T-helper 9 cell (primary cell): Measurements from ENCODE around the gene VN1R2.
A peak's percentile ranks its signal among the peaks of the same experiment; 100 is the strongest.
"Not testable (repeated sequence)": the region's sequence is repeated elsewhere in the genome, so short reads cannot be mapped to it uniquely, and the experiment has no call there.

Source experiments
- DNase-seq: peaks from one replicate; pipeline ENCODE4 v3.0.0-alpha.2; 2020
- total RNA-seq, 2 donors: gene quantifications; one replicate each; lab custom pipeline; 2026; lab: John Stamatoyannopoulos, UW

VN1R2 gene, protein sequence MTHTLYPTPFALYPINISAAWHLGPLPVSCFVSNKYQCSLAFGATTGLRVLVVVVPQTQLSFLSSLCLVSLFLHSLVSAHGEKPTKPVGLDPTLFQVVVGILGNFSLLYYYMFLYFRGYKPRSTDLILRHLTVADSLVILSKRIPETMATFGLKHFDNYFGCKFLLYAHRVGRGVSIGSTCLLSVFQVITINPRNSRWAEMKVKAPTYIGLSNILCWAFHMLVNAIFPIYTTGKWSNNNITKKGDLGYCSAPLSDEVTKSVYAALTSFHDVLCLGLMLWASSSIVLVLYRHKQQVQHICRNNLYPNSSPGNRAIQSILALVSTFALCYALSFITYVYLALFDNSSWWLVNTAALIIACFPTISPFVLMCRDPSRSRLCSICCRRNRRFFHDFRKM
- 0 reads per million in 2 donors for total RNA-seq

DNA sequence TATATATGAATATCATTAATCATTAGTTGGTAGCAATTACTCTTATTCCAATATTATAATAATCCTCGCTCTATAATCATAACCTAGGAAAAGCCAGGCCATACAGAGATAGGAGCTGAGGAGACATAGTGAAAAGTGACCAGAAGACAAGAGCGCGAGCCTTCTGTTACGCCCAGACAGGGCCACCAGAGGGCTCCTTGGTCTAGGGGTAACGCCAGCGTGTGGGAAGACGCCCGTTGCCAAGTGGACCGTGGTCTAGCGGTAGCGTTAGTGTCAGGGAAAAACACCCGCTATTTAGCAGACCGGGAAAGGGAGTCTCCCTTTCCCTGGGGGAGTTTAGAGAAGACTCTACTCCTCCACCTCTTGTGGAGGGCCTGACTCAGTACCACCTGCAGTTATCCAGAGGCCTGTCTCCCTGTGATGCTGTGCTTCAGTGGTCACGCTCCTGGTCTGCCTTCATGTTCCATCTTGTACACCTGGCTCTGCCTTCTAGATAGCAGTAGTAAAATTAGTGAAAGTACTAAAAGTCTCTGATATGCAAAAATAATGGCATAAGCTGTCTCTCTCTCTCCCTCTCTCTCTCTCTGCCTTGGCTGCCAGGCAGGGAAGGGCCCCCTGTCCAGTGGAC lies at the start of gene VN1R2:
TSS of gene VN1R2 (plus strand) at position 578 of the 628 bp plus-strand sequence. CDS start 84 bp downstream, outside the sequence.
- DNase-seq, result not testable (repeated sequence)

GRCh38 chr19:53211554-53211953 lies 46.5 kb upstream of the VN1R2 start:
- not testable (repeated sequence) for DNase-seq

DNA sequence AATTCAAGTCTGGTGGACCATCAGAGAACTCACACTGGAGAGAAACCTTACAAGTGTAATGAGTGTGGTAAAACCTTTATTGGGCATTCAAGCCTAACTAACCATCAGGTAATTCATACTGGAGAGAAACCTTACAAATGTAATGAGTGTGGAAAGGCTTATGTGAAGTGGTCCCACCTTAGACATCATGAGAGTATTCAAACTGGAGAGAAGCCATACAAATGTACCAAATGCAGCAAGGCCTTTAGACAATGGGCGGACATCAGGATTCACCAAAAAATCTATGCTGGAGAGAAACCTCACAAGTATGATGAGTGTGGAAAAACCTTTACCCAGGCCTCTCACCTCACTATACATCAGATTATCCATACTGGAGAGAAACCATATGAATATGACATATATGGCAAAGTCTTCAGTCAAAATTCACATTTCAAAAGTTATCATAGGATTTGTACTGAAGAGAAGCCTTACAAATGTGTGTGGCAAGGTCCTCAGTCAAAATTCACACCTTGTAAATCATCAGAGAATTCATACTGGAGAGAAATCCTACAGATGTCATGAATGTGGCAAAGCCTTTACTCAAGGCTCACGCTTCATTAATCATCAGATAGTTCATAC lies 45.3 kb upstream of the VN1R2 start:
- DNase-seq, result no peak

- DNase-seq, result not testable (repeated sequence)
These were observed 35.4 kb upstream of the VN1R2 start for GRCh38 chr19:53222716-53223115.

GRCh38 chr19:53224606-53225005 lies 33.5 kb upstream of the VN1R2 start:
- DNase-seq, result no peak

DNA sequence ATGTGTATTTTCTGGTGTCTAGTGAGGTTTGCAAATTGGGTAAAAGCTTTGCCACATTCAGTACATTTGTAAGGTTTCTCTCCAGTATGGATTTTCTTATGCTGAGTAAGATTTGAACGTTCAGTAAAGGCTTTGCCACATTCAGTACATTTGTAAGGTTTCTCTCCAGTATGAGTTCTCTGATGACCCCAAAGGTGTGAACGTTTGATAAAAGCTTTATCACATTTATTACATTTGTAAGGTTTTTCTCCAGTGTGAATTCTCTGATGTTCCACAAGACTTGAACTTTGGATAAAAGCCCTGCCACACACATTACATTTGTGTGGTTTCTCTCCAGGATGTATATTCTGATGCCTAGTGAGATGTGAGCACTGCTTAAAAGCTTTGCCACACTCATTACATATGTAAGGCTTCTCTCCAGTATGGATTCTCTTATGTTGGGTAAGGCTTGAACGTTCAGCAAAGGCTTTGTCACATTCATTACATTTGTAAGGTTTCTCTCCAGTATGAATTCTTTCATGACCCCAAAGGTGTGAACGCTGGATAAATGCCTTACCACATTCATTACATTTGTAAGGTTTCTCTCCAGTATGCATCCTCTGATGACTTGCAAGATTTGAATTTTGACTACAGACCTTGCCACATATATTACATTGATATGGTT lies 20.8 kb upstream of the VN1R2 start:
- DNase-seq, result no peak

- no peak for DNase-seq
These were observed 11.6 kb upstream of the VN1R2 start for GRCh38 chr19:53246498-53246897.

- peak; percentile 56 for DNase-seq
These were observed 3.4 kb upstream of the VN1R2 start, which contains the start of gene ZNF677 for GRCh38 chr19:53254411-53255341. TSS of gene ZNF677 (minus strand) at chr19:53254873. CDS start at chr19:53251550, 3,323 bp downstream.

- not testable (repeated sequence) for DNase-seq
These were observed 9.5 kb downstream of the VN1R2 start, which contains the start of gene VN1R4 for GRCh38 chr19:53267623-53268022. TSS of gene VN1R4 (minus strand) at chr19:53267723. CDS start at chr19:53267665, 58 bp downstream.

- DNase-seq, result not testable (repeated sequence)
These were observed 11.8 kb downstream of the VN1R2 start for GRCh38 chr19:53269861-53270260.

- no peak for DNase-seq
These were observed 14.0 kb downstream of the VN1R2 start for GRCh38 chr19:53272044-53272443.

GRCh38 chr19:53275480-53275879 lies 17.4 kb downstream of the VN1R2 start:
- DNase-seq, result no peak

DNA sequence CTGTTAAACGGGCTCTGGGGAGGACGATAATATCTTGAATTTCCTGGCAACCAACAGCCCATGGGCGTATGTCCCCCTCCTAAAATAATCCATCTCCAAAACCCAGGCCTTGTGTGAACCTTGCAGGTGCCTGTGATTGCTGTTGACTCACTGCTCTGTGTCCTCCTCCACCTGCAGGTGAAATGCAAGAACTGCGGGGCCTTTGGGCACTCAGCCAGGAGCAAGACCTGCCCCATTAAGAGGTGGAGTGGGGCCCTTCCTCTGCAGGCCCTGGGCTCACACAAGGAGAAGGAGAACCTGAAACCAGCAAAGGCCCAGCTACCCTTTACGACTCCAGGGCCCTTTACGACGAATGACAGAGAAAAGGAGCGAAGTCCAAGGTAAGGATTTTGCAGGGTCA lies 23.9 kb downstream of the VN1R2 start:
- DNase-seq, result not testable (repeated sequence)

DNA sequence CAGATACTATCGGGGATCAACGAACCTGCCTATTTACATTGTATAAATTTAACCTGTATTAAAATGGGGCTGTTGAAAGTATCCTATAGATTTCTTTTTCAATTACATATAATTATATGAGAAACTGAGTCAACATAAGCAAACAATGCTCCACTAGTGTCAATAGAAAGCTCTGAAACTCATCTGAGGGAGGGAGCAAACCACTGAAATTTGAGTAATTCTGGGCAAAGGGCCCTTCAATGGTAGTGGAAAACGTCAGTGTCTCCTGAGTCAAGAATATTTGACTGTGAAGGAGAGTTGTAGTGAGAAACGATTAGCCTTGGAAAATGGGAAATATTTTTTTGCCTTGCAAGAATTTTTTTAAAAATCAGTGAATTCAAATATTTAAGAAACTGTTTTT lies 27.0 kb downstream of the VN1R2 start:
- no peak for DNase-seq

- DNase-seq, result no peak
These were observed 32.9 kb downstream of the VN1R2 start for GRCh38 chr19:53290758-53291549.

DNA sequence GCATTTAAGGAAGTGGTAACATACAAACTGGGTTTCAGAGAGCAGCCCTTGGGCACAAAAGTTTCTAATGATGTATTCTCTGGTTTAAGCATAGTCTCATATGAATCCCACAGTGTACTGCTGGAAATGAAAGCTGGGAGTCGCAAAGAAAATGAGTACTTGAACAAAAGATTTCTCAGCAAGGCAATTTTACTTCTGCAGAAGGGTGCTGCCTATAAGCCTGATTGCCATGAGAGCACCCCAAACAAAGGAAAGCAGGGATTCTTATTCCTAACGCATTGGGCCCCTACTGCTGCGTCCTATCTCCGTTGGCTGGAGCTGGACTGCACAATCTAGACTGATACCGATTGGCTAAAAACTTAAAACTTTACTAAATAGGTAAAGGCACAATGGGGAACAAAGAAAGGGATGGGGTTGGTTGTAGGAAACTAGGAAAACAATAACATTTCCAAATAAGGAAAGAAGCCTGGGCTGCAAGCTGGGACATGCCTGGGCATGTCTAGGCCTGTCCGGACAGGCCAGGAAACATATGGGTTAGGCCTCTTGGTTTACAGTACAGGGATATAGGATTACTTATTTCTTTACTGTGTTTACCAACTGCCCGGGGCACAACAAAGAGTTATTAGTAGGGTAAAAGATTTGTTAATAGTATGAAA lies 36.8 kb downstream of the VN1R2 start:
- no peak for DNase-seq

- DNase-seq, result not testable (repeated sequence)
These were observed 43.2 kb downstream of the VN1R2 start for GRCh38 chr19:53301341-53301740.

DNA sequence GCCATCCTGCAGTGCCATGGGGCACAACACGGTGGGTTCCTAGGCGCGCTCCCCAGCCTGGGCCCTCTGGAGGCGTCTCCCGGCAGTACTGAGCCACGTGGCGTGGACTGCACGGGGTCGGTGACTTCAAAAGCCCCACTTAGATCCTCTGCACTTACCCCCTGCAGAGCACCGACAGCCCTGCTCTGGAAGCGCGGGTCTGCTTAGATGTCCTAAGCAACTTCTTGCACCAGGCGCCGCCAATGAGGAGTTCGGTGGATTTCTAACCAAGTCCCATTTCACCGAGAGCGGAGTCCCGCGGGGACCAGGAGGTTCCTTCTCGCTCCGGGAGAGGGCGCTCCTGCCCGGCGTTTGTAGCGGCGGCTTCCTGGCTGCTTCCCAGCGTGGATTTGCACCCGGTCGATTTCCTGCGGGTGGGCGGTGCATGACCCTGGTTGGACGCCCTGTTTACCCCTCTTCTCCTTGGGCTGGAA lies 50.3 kb downstream of the VN1R2 start:
- DNase-seq, result no peak
